GM10847 (cell line): ENCODE measurements around the gene ZNF655.

Experiments used
- POLR2A ChIP-seq: IDR thresholded peaks from 2 replicates; pipeline ENCODE4 v1.6.1; 2011; ENCODE audit not compliant: insufficient read length; ENCODE audit errors: extremely low read depth

The ZNF655 gene

GRCh38 chr7:99554939-99555338, 3.5 kb upstream of the ZNF655 start:
- no peak for TF ChIP-seq POLR2A

- TF ChIP-seq POLR2A = no peak
These were observed 1.2 kb upstream of the ZNF655 start for GRCh38 chr7:99557196-99557607.

GRCh38 chr7:99557940-99558305, 519 bp upstream of the ZNF655 start:
- TF ChIP-seq POLR2A = no peak

GRCh38 chr7:99559175-99559915, 903 bp downstream of the ZNF655 start:
- TF ChIP-seq POLR2A = no peak

- no peak for TF ChIP-seq POLR2A
These were observed 2.6 kb downstream of the ZNF655 start for GRCh38 chr7:99560834-99561736.

GRCh38 chr7:99561737-99562051, 3.3 kb downstream of the ZNF655 start:
- no peak for TF ChIP-seq POLR2A

GRCh38 chr7:99562114-99562784, 3.8 kb downstream of the ZNF655 start:
- no peak for TF ChIP-seq POLR2A

- no peak for TF ChIP-seq POLR2A
These were observed 4.4 kb downstream of the ZNF655 start for GRCh38 chr7:99562832-99563231.

- TF ChIP-seq POLR2A = no peak
These were observed 5.2 kb downstream of the ZNF655 start for GRCh38 chr7:99563650-99564049.

GRCh38 chr7:99571768-99572167, 13.3 kb downstream of the ZNF655 start:
- TF ChIP-seq POLR2A = no peak

- TF ChIP-seq POLR2A = no peak
These were observed 14.8 kb downstream of the ZNF655 start for GRCh38 chr7:99573257-99573656.

- TF ChIP-seq POLR2A = no peak
These were observed 17.8 kb downstream of the ZNF655 start for GRCh38 chr7:99576251-99576650.

GRCh38 chr7:99579281-99579955, 21.0 kb downstream of the ZNF655 start:
- no peak for TF ChIP-seq POLR2A

- TF ChIP-seq POLR2A = no peak
These were observed 21.7 kb downstream of the ZNF655 start for GRCh38 chr7:99579956-99580777.
